ENCODE data around the gene CACTIN. TPM values are rescaled to one million over a fixed set of nuclear protein-coding genes. Genes with fewer than 3 reads are reported as not detected.

Gene CACTIN
- total RNA-seq, 1 donor from 2014 or later = 12.5 TPM

DNA sequence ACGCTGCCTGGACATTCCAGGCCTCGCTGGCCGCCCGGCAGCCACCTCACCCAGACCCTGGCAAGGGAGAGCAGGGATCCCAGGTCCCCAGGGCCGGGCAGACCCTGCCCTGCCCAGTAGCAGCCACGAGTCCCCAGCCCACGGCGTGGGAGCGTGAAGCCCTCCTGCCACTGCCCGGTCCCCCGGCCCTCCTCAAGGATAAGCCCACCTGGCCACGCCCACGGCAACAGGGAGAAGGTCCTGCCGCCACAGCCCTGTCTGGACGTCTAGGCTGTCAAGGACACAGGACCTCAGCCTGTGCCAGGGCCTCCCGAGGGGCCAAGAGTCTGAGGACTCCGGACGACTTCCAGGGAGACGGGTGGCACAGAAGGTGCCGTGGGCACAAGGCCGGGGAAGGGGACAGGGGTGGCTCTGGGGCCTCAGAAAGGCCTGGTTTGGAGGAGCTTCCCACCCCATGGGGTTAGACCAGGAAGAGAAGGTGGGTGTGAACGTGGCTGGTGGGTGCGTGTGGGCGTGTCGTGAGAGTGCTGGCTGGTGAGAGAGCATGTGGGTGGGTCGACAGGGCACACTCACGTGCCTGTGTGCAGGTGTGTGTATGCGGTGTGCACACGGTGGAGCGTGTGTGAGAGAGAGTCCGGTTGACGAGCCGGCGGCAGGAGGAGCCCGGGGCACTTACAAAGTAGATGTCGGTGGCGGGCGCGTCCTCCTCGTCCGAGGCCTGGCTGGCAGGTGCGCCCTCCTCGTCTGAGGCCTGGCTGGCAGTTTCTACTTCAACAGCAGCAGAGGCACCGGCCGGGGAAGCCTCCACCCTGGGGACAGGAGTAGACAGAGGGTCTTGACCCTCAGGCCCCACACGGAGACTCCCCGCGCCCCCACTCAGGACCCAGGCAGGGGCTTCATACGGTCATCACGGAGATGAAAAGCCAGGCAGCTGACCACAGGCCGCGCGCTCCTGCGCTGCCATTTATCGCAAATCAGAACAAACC, 11.9 kb upstream of the CACTIN start:
- H3K27ac ChIP-seq (ENCODE audit: low read depth, low read length) = no peak overlapping the region
- H3K27me3 ChIP-seq (ENCODE audit: control insufficient read depth in 3 of 3, insufficient read depth in 3 of 3, low read length in 3 of 3) = no peaks in the 10 kb centered on the region
- no peaks in the 10 kb centered on the region for H3K4me1 ChIP-seq (ENCODE audit: control insufficient read depth in 3 of 3, insufficient read depth in 3 of 3, low read length in 3 of 3)
- H3K9me3 ChIP-seq (ENCODE audit: control insufficient read depth in 3 of 3, low read length in 3 of 3) = no peaks in the 10 kb centered on the region
- peaks cover 18 to 26% (median 19%) of the 10 kb centered on the region in 3 donors for H3K36me3 ChIP-seq (ENCODE audit: control insufficient read depth in 3 of 3, insufficient read depth in 3 of 3, low read length in 3 of 3)
- H3K4me3 ChIP-seq (ENCODE audit: low read length in 3 of 3) = no peak overlapping the region
- no peak overlapping the region for H3K9ac ChIP-seq (ENCODE audit: low read depth in 1 of 3, low read length in 3 of 3)

DNA sequence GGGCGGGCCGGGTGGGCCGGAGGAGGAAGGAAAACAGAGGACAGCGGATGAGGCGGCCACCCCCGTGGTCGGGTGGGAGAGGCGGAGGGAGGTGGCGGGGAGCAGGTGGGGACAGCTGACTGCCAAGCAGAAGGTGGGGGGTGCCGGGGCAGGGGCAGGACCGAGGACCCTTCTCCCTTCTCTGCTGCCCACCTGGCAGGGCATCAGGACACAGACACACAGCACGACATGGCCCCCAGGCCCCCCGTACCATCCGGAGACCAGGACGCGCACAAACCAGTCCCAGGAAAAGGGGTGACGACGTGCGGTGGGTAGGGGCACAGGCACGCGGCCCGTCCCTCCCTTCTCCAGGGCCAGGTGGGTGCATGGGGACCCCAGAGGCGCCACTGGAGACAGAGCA, 11.0 kb upstream of the CACTIN start:
- Histone ChIP-seq H3K4me3 (ENCODE audit: low read length in 3 of 3) (no peak overlapping the region), H3K36me3 (ENCODE audit: control insufficient read depth in 3 of 3, insufficient read depth in 3 of 3, low read length in 3 of 3) (peaks cover 17 to 24% (median 18%) of the 10 kb centered on the region in 3 donors), H3K27me3 (ENCODE audit: control insufficient read depth in 3 of 3, insufficient read depth in 3 of 3, low read length in 3 of 3) (no peaks in the 10 kb centered on the region), H3K9ac (ENCODE audit: low read depth in 1 of 3, low read length in 3 of 3) (no peak overlapping the region), H3K9me3 (ENCODE audit: control insufficient read depth in 3 of 3, low read length in 3 of 3) (no peaks in the 10 kb centered on the region), H3K4me1 (ENCODE audit: control insufficient read depth in 3 of 3, insufficient read depth in 3 of 3, low read length in 3 of 3) (no peaks in the 10 kb centered on the region), H3K27ac (ENCODE audit: low read depth, low read length) (no peak overlapping the region)

DNA sequence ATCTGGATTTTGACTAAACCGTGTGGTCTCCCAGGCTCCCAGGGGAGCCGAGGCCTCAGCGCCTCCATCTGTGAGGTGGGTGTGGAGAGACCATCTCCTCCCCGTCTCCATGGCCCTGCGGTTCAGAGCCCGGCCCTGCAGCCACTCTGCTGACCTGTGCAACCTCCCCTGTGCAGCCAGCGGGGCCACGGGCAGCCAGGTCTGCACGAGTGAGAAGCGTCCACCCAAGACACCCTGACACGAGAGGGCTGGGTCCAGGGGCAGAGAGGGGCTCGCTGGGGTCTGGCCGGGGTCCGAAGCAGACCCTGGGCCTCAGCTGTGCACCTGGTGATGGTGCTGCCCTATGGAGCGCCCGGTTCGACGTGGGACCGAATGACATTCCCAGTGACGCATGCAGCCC, 10.4 kb upstream of the CACTIN start:
- H3K27me3 ChIP-seq (ENCODE audit: control insufficient read depth in 3 of 3, insufficient read depth in 3 of 3, low read length in 3 of 3) = no peaks in the 10 kb centered on the region
- H3K4me3 ChIP-seq (ENCODE audit: low read length in 3 of 3) = no peak overlapping the region
- no peak overlapping the region for H3K27ac ChIP-seq (ENCODE audit: low read depth, low read length)
- H3K9ac ChIP-seq (ENCODE audit: low read depth in 1 of 3, low read length in 3 of 3) = no peak overlapping the region
- H3K36me3 ChIP-seq (ENCODE audit: control insufficient read depth in 3 of 3, insufficient read depth in 3 of 3, low read length in 3 of 3) = peaks cover 12 to 24% (median 18%) of the 10 kb centered on the region in 3 donors
- H3K9me3 ChIP-seq (ENCODE audit: control insufficient read depth in 3 of 3, low read length in 3 of 3) = no peaks in the 10 kb centered on the region
- no peaks in the 10 kb centered on the region for H3K4me1 ChIP-seq (ENCODE audit: control insufficient read depth in 3 of 3, insufficient read depth in 3 of 3, low read length in 3 of 3)

DNA sequence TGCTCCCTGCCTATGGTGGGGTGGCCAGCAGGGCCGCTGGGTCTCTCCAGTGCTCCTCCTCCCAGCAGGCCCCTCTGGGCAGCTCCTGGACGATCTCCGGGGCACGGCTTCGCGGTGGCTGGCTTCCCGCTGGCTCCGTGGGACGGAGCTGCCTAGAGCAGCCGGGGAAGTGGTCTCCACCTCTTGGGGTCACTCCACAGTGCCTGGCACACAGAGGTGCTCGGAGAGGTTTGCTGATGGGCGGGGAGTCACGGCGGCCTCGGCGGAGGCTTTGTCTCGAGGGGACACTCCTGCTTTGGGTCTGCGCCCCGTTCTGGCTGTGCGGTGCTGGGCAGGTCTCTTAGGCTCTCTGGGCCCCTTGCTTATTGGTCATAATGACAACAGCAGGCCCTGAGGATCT, 9.9 kb upstream of the CACTIN start:
- H3K4me1 ChIP-seq (ENCODE audit: control insufficient read depth in 3 of 3, insufficient read depth in 3 of 3, low read length in 3 of 3) = no peaks in the 10 kb centered on the region
- H3K27ac ChIP-seq (ENCODE audit: low read depth, low read length) = no peak overlapping the region
- H3K9me3 ChIP-seq (ENCODE audit: control insufficient read depth in 3 of 3, low read length in 3 of 3) = no peaks in the 10 kb centered on the region
- H3K4me3 ChIP-seq (ENCODE audit: low read length in 3 of 3) = no peak overlapping the region
- H3K9ac ChIP-seq (ENCODE audit: low read depth in 1 of 3, low read length in 3 of 3) = no peak overlapping the region
- peaks cover 15 to 22% (median 17%) of the 10 kb centered on the region in 3 donors for H3K36me3 ChIP-seq (ENCODE audit: control insufficient read depth in 3 of 3, insufficient read depth in 3 of 3, low read length in 3 of 3)
- H3K27me3 ChIP-seq (ENCODE audit: control insufficient read depth in 3 of 3, insufficient read depth in 3 of 3, low read length in 3 of 3) = no peaks in the 10 kb centered on the region

DNA sequence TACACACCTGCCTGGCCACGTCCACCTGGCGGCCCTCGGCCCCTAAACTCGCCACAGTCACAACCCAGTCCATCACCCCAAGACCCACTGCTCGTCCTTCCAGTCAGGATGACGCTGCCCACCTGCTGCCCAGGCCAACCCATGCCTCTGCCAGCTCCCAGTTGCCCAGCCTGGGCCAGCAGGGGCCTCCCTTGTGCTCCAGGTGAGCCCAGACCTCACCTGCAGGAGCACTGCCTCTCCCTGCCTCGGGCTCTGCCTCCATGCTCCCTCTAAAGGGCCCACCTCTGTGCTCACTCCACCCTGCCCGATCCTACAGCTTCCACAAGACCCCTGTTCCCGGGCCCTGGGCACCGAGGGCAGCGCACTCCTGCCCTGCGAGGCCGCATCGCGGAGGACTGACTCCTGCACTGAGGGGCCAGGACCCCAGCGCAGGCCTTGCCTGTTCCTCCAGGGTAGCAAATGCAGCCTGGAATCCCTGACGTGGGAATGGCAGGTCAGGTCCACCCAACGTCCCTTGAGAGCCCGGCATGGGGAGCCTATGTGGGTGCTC, 8.0 kb upstream of the CACTIN start:
- Histone ChIP-seq H3K9me3 (ENCODE audit: control insufficient read depth in 3 of 3, low read length in 3 of 3) (no peaks in the 10 kb centered on the region), H3K27ac (ENCODE audit: low read depth, low read length) (no peak overlapping the region), H3K27me3 (ENCODE audit: control insufficient read depth in 3 of 3, insufficient read depth in 3 of 3, low read length in 3 of 3) (no peaks in the 10 kb centered on the region), H3K4me1 (ENCODE audit: control insufficient read depth in 3 of 3, insufficient read depth in 3 of 3, low read length in 3 of 3) (no peaks in the 10 kb centered on the region), H3K36me3 (ENCODE audit: control insufficient read depth in 3 of 3, insufficient read depth in 3 of 3, low read length in 3 of 3) (peaks cover 10 to 18% (median 11%) of the 10 kb centered on the region in 3 donors), H3K9ac (ENCODE audit: low read depth in 1 of 3, low read length in 3 of 3) (no peak overlapping the region), H3K4me3 (ENCODE audit: low read length in 3 of 3) (no peak overlapping the region)

DNA sequence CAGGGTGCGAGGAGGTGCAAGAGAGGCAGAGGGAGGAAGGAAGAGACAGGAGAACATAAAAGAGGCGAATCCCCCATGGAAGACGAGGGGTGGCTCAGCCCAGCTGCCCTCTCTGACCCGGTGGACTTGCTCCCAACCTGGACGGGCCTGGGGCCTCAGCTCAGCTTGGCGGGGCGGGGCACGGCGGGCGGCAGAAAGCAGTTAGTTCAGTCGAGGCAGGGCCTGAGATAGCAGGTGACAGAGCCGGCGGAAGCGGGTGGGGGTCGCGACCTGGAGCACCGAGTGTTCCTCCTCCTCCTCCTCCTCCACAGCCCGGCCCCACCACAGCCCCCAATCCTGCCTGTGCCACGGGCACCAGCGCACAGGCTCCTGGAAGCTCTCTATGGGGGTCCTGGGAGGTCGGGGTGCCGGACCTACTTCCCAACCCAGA, 7.0 kb upstream of the CACTIN start:
- H3K4me1 ChIP-seq (ENCODE audit: control insufficient read depth in 3 of 3, insufficient read depth in 3 of 3, low read length in 3 of 3) = no peaks in the 10 kb centered on the region
- H3K4me3 ChIP-seq (ENCODE audit: low read length in 3 of 3) = no peak overlapping the region
- peaks cover 6 to 15% (median 7%) of the 10 kb centered on the region in 3 donors for H3K36me3 ChIP-seq (ENCODE audit: control insufficient read depth in 3 of 3, insufficient read depth in 3 of 3, low read length in 3 of 3)
- no peaks in the 10 kb centered on the region for H3K9me3 ChIP-seq (ENCODE audit: control insufficient read depth in 3 of 3, low read length in 3 of 3)
- H3K27ac ChIP-seq (ENCODE audit: low read depth, low read length) = no peak overlapping the region
- H3K27me3 ChIP-seq (ENCODE audit: control insufficient read depth in 3 of 3, insufficient read depth in 3 of 3, low read length in 3 of 3) = no peaks in the 10 kb centered on the region
- H3K9ac ChIP-seq (ENCODE audit: low read depth in 1 of 3, low read length in 3 of 3) = no peak overlapping the region

DNA sequence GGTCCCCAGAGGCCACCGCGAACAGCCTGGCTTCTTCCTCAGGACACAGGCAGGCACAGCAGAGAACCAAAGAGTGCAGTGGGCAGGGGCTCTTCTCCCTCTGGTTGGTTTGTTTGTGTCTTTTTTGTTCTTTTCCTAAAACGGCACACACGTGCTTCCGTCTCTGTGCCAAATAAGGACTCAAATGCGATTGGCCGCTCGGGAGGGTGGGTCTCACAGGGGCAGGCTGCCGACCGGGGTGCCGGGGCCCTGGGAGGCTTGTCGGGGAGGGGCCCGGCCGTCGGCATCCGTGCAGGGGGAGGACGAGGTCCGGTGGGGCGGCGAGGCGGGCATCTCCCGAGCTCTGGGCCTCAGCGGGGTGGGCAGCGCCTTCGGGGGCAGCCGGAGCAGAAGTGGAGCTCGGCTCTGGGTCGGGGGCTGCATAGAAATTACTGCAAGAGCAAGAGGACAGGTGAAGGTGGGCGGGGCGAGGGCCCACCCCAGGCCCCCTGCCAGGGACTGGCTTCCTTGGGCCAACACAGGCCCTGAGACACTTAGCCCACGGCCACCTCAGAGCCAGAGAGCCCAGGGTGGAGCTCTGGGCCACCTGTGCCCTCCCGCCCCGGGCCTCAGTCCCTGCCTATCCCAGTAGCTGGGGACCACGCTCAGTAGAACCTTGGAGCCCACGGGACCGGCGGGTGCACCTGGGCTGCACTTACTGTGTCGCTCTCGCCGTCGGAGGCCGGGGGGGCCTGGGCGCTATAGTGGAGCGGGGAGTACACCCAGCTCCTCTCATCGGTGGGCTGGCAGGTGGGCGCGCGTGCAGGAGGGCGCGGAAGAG, 6.4 kb upstream of the CACTIN start:
- Histone ChIP-seq H3K9me3 (ENCODE audit: control insufficient read depth in 3 of 3, low read length in 3 of 3) (no peaks in the 10 kb centered on the region), H3K27me3 (ENCODE audit: control insufficient read depth in 3 of 3, insufficient read depth in 3 of 3, low read length in 3 of 3) (no peaks in the 10 kb centered on the region), H3K27ac (ENCODE audit: low read depth, low read length) (no peak overlapping the region), H3K36me3 (ENCODE audit: control insufficient read depth in 3 of 3, insufficient read depth in 3 of 3, low read length in 3 of 3) (peaks cover 4 to 12% (median 4%) of the 10 kb centered on the region in 3 donors), H3K9ac (ENCODE audit: low read depth in 1 of 3, low read length in 3 of 3) (no peak overlapping the region), H3K4me1 (ENCODE audit: control insufficient read depth in 3 of 3, insufficient read depth in 3 of 3, low read length in 3 of 3) (no peaks in the 10 kb centered on the region), H3K4me3 (ENCODE audit: low read length in 3 of 3) (no peak overlapping the region)

DNA sequence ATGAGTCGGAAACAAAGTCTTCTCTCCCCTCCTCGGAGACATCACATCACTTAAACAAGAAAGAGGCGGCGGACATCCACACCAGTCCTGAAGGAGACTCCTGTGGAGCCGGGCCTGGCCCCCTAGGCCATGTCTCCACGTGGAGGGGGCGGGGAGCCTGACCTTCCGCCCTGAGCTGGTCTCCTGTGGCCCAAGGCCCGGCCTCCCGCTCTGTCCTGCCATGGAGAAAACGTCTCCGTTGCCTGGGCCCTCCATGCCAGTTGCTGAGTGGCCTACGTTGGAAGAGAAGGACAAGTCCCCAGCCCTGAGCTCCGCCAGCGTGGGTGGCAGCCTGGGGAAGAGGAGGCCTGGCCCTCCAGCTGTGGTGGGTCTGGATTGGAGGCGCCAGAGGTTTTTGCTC, 5.5 kb upstream of the CACTIN start:
- no peaks in the 10 kb centered on the region for H3K27me3 ChIP-seq (ENCODE audit: control insufficient read depth in 3 of 3, insufficient read depth in 3 of 3, low read length in 3 of 3)
- no peaks in the 10 kb centered on the region for H3K9me3 ChIP-seq (ENCODE audit: control insufficient read depth in 3 of 3, low read length in 3 of 3)
- H3K4me1 ChIP-seq (ENCODE audit: control insufficient read depth in 3 of 3, insufficient read depth in 3 of 3, low read length in 3 of 3) = peaks cover 4% of the 10 kb centered on the region in 3 donors
- peaks cover 2 to 8% (median 4%) of the 10 kb centered on the region in 3 donors for H3K36me3 ChIP-seq (ENCODE audit: control insufficient read depth in 3 of 3, insufficient read depth in 3 of 3, low read length in 3 of 3)
- no peak overlapping the region for H3K4me3 ChIP-seq (ENCODE audit: low read length in 3 of 3)
- no peak overlapping the region for H3K27ac ChIP-seq (ENCODE audit: low read depth, low read length)
- no peak overlapping the region for H3K9ac ChIP-seq (ENCODE audit: low read depth in 1 of 3, low read length in 3 of 3)

DNA sequence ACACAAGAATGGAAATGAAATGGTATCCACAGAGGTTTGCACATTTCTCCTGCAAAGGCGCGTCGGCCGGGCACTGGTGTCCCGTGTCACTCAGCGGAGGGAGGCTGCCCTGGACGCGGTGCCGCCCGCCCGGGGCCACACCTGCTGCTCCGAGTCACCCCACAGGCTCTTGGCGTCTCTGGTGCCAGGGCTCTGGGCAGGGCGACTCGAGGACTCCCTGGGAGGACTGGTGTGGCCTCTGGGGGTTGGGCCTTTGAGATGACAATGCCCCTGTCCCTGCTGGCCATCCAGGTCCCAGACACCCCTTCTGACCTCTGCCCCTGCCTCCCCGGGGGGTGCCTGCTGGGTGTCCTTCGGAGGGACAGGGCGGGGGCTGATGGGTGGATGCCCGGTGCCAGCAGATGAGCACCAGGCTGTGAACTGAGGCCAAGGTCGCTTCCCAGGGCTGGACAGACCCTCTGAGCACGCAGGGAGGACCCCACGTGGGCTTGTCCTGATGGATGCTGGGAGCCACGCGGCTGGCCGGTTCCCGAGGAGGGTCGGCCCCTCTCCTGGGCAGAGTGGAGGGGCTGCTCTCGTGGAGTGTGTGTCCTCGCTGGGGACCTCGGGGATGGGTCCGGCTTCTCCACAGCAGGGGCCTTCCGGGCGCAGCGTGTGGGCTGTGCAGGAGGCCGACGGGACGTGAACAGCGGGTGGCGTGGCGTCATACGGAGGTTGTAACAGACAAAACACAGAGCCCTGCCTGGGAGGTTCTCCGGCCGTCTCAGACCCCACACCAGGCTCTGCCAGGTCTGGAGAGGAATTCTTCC, 4.7 kb upstream of the CACTIN start:
- Histone ChIP-seq H3K4me3 (ENCODE audit: low read length in 3 of 3) (no peak overlapping the region), H3K4me1 (ENCODE audit: control insufficient read depth in 3 of 3, insufficient read depth in 3 of 3, low read length in 3 of 3) (peaks cover 4 to 10% (median 5%) of the 10 kb centered on the region in 3 donors), H3K9me3 (ENCODE audit: control insufficient read depth in 3 of 3, low read length in 3 of 3) (no peaks in the 10 kb centered on the region), H3K9ac (ENCODE audit: low read depth in 1 of 3, low read length in 3 of 3) (no peak overlapping the region), H3K36me3 (ENCODE audit: control insufficient read depth in 3 of 3, insufficient read depth in 3 of 3, low read length in 3 of 3) (peaks cover 0 to 5% (median 4%) of the 10 kb centered on the region in 3 donors), H3K27me3 (ENCODE audit: control insufficient read depth in 3 of 3, insufficient read depth in 3 of 3, low read length in 3 of 3) (no peaks in the 10 kb centered on the region), H3K27ac (ENCODE audit: low read depth, low read length) (no peak overlapping the region)
